GM18867 (cell line): Measurements from ENCODE around the gene ZC3H11A.
"Not testable (repeated sequence)": the region's sequence is repeated elsewhere in the genome, so short reads cannot be mapped to it uniquely, and the experiment has no call there.

Experiments
- ATAC-seq: cut with Tn5 transposase; IDR thresholded peaks from one replicate; pipeline ENCODE4 v1.9.1; 2021; ENCODE audit warnings: mild to moderate bottlenecking, moderate library complexity; ENCODE audit not compliant: unreplicated experiment

ZC3H11A gene

DNA sequence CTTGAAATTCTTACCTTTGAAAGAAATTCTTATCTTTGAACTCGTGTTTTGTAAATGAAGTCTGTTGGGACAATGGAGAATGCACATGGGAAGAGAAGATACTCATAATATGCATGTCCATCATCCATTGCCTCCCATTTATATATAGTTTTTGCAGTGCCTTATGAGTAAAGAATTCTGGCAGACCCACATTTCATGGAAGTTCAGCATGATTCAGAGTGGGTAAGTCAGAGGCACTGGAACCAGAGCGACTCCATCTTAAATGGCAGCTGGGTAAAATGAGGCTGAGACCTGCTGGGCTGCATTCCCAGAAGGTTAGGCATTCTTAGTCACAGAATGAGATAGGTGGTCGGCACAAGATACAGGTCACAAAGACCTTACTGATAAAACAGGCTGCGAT, 16.6 kb upstream of the ZC3H11A start:
- no peak for ATAC-seq

DNA sequence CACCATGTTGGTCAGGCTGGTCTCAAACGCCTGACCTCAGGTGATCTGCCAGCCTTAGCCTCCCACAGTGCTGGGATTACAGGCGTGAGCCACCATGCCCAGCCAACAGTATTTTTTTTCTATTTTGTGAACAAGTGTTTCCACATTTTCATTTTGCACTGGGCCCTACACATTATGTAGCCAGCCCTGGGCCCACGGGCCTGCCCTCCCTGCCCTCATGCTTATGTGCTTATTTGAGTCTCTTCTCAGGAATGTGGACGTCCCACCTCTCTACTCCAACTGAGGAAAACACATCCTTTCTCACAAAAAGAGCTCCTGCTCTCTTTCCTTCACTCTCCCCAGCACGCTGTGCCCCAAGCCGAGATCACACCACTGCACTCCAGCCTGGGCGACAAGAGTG, 13.5 kb upstream of the ZC3H11A start:
- no peak for ATAC-seq

DNA sequence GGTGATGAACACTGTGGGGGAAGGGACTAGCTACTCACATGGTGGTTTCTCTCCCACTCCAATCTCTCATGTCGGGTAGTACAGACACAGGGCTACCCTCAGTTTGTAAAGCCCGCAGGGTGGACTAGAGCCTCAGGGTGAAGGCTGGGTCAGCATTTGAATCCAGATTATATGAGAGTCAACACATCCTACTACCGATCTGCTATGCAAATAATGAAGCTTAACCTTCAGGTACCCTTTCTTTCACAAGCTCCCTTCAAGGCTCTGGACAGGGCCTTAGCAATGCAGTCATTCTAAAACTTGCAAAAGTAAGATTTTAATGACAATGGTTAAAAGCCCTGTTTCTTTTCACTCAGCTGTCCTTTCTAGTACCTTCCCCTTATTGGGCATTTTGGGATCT, 5.5 kb upstream of the ZC3H11A start:
- peak; percentile 51 for ATAC-seq

DNA sequence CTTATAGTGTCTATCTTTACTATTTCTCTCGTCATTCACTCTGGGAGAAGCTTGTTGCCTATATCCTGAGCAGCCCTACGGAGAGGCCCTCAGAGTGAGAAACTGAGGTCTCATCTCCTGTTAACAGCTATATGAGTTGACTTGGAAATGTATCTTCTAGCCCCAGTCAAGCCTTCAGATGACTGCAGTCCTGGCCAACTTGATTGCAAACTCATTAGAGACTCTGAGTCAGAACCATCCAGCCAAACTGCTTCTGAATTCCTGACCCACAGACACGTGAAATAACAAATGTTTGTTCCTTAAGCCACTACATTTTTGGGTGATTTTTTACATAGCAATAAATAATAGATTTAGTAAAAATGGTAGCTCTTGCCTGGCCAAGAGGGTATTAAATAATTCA, 3.9 kb upstream of the ZC3H11A start:
- ATAC-seq, result no peak

DNA sequence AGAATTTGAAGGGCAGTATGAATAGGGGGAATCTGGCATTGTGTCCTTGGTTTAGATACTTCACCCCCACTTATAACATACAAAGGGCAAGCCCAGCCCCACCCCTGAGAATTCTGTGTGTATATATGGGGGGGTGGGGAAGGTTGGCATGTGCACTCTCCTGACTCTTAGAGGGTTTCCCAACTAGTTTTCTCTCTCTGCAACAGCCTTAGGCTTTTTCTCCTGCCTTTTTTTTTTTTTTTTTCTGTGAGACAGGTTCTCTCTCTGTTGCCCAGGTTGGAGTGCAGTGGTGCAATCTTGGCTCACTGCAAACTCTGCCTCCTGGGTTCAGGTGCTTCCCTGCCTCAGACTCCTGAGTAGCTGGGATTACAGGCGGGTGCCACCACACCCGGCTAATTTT, 2.9 kb upstream of the ZC3H11A start:
- no peak for ATAC-seq

DNA sequence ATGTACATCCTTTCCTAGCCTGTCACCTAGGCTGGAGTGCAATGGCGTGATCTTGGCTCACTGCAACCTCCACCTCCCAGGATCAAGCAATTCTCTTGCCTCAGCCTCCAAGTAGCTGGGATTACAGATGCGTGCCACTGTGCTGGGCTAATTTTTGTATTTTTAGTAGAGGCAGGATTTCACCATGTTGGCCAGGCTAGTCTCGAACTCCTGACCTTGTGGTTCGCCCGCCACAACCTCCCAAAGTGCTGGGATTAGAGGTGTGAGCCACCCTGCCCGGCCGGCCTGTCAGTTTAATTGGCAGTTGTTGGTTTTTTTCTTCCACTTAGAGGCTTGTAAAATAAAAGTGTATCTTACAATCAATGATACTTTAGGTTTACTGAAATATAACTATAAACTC, 1.9 kb upstream of the ZC3H11A start:
- ATAC-seq, result not testable (repeated sequence)

DNA sequence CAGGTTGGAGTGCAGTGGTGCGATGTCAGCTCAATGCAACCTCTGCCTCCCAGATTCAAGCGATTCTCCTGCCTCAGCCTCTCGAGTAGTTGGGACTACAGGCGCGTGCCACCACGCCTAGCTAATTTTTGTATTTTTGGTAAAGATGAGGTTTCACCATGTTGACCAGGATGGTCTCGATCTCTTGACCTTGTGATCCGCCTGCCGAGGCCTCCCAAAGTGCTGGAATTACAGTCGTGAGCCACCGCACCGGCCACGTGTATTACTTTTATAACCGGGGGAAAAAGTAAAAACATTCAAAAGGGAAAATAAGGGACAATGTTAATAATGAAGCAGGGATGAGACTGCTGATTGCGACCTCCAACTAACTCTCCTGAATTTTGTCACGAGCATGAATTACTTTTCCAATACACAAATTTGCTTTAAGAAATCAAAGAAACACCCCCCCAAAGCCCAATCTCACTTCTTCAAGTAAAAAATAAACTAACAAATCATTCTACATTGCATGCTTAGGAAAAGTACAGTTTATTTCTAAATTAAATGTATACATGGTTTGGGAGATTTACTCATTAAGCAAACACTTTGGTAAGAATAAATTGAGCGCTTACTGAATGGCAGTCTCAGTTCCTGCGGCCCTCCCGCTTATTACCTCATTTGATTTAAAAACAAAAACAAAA, 521 bp upstream of the ZC3H11A start:
- no peak for ATAC-seq

DNA sequence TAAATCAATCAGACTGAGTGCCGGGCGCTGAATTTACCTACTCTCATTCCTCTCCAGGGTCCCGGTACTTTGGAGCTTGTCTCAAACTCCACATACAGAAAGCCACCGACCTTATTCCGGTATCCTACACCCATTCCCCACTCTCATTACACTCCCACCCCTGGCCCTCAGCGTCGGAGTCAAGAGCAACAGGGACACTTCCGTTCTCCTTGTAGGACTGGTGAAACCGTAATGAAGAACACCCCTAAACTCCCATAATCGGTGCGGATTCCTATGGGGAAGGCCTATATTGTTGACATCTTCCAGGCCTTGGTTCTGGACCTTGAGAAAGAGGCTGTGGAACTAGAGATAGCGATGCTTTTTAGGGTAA, 798 bp downstream of the ZC3H11A start:
- ATAC-seq, result peak; percentile 23

DNA sequence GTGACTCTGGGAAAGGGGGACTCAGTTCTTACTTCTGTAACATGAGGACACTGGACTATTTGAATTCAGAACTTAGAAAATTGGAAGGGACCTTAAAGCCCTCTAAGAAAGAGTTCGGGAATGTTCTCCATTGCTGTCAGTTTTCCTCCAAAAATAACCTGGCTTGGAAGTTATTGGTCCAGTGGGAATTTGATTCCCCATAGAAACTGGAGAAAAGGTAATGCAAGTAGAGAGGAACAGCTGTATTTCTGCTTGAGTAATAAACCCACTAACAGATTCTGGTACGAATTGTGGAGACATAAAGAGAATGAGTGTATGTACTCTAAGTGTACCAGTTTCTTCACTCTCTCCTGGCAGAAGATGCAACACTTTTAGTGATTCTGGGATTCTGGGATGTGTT, 1.8 kb downstream of the ZC3H11A start:
- ATAC-seq, result no peak

DNA sequence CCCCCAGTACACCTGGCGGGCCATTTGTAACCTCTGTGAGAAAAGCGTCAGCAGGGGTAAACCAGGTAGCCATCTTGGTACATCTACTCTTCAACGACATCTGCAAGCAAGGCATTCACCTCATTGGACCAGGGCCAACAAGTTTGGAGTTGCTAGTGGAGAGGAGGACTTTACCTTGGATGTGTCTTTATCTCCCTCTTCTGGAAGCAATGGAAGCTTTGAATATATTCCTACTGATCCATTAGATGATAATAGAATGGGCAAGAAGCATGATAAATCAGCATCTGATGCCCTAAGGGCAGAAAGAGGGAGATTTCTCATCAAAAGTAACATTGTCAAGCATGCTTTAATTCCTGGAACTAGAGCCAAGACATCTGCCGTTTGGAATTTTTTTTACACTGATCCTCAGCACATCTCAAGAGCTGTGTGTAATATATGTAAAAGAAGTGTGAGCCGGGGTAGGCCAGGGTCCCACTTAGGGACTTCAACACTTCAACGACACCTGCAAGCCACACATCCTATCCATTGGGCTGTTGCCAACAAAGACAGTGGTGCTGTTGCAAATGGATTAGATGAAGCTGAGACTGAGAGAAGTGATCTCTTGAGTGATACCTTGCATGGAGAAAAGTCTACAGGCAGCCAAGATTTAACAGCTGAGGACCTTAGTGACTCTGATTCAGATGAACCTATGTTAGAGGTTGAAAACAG, 2.7 kb downstream of the ZC3H11A start:
- no peak for ATAC-seq

DNA sequence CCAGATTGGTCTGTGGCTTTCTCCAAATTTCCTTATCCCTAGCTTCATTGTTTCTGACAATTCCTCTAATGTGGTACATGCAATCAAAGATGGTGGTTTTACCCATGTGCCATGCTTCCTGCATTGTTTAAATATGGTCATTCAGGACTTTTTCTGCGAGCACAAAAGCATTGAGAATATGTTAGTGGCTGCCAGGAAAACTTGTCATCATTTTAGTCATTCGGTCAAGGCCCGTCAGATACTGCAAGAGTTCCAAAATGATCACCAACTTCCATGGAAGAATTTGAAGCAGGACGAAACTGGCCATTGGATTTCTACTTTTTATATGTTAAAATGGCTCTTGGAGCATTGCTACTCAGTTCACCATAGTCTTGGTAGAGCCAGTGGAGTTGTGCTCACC, 3.7 kb downstream of the ZC3H11A start:
- ATAC-seq, result no peak

DNA sequence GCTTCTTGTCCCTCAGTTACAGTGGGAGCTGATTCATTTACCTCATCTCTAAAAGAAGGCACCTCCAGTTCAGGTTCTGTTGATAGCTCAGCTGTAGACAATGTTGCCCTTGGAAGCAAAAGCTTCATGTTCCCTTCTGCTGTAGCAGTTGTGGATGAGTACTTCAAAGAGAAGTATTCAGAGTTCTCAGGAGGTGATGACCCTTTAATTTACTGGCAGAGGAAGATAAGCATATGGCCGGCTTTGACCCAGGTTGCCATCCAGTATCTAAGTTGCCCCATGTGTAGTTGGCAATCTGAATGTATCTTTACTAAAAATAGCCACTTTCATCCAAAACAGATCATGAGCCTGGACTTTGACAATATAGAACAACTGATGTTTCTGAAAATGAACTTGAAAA, 4.5 kb downstream of the ZC3H11A start:
- no peak for ATAC-seq

DNA sequence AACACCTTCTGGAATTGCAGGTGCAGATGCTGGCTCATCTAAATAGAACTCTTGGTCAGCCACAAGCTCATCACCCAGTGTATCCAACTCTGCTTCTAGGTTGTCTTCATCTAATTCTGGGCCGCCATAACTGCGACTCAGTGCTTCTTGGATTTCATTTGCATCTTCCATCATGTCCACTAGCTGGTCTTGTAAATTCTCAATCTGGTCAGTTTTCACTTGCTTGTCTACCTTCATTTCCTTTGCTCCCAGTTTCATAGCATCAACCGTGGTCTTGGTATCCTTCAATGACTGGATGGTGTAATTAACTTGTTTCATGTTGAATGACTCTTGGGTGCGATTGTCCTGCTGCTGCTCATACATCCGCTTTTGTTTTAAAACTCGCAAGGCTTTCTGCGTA, 10.3 kb downstream of the ZC3H11A start:
- no peak for ATAC-seq

DNA sequence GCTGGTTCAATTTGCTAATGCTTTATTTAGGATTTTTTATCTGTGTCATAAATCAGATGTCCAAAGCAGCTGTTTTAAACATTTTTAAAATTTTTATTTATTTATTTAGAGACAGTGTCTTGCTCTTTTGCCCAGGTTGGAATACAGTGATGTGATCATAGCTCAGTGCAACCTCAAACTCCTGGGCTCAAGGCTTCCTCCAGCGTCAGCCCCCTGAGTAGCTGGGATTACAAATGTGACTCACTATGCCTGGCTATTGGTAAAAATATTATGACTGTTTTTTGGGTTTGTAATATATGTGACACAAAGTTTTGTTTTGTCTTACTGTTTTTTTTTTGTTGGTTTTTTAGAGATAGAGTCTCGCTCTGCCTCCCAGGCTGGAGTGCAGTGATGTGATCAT, 11.8 kb downstream of the ZC3H11A start:
- ATAC-seq, result no peak

DNA sequence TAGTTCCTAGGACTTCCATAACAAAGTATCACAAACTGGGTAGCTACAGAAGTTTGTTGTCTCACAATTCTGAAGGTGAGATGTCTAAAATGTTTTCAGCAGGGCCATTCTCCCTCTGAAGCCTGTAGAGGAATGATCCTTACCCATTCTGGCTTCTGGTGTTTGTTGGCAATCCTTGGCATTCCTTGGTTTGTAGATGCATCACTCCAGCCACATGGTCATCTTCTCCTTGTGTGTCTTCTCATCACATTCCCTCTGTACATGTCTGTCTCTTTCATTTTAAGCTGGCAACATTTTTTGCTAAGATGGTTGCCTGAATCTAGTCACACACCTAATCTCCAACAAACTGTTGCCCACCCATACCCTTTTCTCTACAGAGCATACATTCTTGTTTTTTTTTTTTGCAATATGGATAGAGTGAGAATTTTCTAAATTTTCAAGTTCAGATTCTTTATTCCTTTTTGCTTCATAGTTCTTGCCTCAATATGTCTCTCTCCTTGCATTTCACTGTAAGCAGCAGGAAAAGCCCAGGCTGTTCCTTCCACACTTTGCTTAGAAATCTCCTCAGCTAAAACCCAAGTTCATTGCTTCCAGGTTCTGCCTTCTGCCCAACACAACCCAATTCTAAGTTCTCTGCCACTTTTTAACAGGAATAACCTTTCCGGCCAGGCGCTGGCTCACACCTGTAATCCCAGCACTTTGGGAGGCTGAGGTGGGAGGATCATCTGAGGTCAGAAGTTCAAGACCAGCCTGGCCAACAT, 18.3 kb downstream of the ZC3H11A start:
- ATAC-seq, result no peak

DNA sequence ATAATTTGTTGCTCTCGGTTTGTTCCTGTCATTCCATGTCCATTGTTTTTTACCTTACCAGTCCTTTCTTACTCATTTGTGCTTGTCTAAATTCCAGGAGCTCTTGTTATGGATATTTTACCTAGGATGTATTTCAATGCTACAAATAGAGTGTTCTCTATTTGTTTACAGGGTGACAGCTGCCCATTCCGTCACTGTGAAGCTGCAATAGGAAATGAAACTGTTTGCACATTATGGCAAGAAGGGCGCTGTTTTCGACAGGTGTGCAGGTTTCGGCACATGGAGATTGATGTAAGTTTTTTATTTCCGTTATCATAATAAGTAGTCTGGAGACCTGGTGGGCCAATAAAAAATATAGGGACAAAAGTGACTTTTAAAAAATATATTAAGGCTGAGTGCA, 23.0 kb downstream of the ZC3H11A start:
- ATAC-seq, result no peak

DNA sequence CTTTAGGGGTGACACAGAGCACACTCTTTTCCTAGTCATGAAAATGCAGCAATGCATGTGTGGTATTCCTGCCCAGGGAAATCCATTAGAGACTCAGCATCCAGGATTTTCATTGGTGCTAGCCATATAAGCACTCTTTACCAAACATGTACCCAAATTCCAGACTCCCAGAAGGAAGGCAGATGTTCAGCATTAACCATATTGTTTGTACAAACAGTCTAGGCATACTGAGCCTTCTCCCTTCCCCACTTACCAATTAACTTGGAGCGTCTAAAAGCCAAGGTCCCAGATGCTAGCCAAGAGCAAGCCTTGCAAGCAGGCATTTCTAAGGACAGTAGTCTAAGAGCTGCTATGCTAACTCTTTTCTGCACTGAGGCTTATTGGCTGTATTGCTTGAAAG, 27.9 kb downstream of the ZC3H11A start:
- ATAC-seq, result no peak

DNA sequence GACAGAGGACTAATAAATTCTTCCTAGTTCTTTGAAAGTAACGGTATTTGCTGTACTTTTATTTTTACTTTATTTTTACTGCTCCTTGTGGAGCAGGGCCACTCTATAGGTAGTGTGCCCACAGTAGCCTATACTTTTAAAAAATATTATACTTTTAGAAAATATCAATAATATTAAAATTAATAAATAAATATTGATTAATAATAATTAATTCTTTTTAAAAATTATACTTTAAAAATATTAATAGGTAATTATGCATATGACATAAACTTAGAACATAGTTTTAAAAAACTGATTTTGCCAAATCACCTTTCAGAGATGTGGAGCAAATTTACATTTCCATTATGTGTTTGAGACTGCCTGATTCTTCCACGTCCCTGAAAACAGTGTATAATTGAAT, 30.8 kb downstream of the ZC3H11A start:
- no peak for ATAC-seq

DNA sequence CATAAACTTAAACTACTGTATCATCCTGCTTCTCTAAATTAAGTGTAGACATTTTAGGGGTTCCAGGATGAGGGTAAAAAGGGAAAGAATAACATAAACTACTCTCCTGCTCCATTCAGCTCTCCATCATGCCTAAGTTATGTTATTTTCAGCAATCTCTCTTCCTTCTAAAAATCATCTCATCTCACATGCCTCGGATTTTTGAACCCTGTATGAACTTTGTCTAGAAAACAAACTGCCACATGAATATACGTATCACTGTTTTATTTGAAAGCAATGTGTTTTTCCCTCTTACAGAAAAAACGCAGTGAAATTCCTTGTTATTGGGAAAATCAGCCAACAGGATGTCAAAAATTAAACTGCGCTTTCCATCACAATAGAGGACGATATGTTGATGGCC, 32.6 kb downstream of the ZC3H11A start:
- ATAC-seq, result no peak

DNA sequence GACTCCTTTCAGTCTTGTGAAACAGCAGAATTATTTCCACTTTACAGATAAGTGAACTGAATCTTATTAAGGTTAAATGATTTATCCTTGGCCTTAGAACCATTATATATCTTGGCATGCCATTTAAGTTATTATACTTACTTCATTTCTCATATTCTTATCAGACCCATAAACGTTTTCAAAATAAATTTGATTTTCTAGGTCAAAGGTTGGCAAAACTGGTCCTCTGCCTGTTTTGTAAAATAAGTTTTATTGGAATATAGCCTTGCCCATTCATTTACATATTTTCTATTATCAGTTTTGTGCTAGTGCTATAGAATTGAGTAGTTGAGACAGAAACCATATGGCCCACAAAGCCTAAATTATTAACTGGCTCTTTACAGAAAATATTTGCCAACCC, 33.1 kb downstream of the ZC3H11A start:
- ATAC-seq, result no peak

DNA sequence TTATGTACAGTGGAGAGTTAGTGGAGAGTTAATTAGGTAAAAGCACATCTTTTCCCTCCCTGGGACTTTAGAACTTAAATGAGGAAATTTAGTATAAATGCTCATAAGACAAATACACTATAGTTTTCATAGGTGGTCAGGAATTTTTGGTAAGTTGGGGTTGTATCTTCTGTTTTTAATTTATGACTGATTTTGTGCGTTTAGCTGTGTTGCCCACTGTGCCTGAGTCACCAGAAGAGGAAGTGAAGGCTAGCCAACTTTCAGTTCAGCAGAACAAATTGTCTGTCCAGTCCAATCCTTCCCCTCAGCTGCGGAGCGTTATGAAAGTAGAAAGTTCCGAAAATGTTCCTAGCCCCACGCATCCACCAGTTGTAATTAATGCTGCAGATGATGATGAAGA, 33.8 kb downstream of the ZC3H11A start:
- not testable (repeated sequence) for ATAC-seq

DNA sequence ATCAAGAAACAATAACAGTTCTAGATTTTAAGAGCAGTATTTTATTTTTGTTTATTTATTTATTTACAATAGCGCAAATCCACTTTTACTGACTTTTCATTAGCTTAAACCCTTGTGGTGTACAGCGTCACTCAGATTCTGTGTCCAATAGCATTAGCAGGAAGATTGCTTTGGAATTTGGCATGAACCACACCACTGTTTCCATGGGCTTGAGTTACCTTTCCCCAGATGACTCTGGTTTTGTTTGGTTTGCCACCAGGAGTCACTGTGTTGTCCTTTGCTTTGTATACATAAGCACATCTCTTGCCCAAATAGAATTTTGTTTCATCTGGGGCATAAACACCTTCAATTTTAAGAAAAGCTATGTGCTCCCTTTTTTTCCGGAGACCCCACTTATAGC, 40.1 kb downstream of the ZC3H11A start:
- no peak for ATAC-seq
